Globus pallidus (tissue), 1 donor: Measurements from ENCODE around the gene UBXN11.
A peak's percentile ranks its signal among the peaks of the same experiment; 100 is the strongest.

ENCODE experiments used
- DNase-seq: peaks from one replicate; pipeline ENCODE4 v3.0.0-alpha.2; 2015; ENCODE audit warnings: low spot score

UBXN11 gene, protein sequence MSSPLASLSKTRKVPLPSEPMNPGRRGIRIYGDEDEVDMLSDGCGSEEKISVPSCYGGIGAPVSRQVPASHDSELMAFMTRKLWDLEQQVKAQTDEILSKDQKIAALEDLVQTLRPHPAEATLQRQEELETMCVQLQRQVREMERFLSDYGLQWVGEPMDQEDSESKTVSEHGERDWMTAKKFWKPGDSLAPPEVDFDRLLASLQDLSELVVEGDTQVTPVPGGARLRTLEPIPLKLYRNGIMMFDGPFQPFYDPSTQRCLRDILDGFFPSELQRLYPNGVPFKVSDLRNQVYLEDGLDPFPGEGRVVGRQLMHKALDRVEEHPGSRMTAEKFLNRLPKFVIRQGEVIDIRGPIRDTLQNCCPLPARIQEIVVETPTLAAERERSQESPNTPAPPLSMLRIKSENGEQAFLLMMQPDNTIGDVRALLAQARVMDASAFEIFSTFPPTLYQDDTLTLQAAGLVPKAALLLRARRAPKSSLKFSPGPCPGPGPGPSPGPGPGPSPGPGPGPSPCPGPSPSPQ

DNA sequence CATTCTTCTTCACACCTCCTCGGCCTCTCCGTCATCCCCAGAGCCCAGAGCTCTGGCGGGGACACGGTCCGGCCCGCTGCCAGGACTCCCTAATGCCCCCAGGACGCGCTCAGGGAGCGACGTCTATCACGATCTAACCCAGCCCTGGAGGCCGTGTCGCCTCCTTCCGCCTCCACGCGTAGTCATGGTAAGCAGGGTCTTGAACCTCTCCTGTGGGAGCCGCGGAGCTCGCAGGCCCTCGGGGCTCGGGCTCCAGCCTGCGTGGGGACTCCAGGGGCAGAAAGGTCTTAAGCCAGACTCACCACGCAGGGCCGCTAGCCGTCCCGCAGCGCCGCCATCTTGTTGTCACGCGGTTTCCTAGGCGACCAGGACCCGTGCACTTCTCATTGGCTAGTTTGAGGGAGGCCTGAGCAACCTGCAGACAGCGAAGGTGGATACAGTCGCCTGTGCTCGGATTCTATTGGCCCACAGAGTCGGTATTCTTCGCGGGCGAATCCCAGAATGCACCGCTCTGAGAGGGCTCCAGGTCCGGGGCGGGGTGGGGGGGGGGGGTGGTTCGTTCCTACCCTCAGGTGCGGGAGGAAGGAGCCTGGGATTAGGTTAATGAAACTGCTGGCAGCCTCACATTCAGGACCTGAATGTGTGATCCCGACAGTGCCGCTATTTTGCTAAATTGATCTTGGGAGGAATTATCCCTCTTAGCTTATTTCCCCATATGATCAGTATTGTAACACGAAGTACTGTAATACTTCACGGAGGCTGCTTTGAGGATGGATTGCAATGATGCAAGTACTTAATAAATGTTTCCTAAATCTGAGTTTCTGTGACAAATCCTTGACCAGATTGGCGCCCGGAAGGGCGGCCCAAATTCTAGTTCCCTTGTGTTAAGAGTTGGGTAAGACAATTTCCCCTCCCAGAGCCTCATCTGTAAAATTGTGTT is at the start of gene UBXN11:
Gene UBXN11 (minus strand): TSS at position 347 of the 940 bp plus-strand sequence. CDS start 3,753 bp downstream, outside the sequence.
- DNase-seq, result peak; percentile 66

DNA sequence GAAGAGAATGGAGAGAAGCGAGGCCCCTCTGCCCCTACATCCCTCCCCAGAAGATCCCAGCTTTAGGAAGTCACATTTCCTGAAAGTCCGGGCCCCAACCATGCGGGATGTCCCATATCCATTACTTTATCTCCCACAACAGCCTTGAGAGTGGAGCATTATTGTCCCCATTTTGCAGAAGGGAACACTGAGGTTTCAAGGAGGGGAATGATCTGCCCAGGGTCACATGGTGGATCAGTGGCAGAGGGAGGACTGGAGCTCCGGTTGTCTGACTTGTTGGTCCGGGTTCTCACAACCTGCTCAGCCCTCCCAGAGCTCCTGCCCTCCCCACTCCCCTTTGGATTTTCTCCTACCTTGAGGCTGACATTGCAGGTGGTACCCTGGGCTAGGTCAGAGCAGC is 49.7 kb upstream of the UBXN11 start:
- DNase-seq, result no peak

DNA sequence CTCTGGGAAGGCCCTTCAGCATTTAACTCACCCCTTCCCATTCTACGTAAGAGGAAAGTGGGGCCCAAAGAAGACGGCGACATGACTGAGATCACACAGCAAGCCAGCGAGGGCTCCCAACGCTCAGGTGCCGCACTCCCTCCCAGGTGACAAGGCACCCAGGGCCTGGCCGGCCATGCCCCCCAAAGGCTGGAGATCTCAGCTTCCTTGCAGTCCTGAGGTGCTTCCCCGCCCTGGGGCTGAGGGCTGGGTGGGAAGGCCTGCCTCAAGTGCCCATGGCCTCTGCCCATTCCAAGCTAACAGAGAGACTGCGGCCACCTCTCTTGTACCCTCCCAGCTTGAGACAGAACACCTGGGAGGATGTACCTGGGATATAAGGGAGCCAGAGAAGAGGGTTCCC is 48.5 kb upstream of the UBXN11 start:
- DNase-seq, result no peak

DNA sequence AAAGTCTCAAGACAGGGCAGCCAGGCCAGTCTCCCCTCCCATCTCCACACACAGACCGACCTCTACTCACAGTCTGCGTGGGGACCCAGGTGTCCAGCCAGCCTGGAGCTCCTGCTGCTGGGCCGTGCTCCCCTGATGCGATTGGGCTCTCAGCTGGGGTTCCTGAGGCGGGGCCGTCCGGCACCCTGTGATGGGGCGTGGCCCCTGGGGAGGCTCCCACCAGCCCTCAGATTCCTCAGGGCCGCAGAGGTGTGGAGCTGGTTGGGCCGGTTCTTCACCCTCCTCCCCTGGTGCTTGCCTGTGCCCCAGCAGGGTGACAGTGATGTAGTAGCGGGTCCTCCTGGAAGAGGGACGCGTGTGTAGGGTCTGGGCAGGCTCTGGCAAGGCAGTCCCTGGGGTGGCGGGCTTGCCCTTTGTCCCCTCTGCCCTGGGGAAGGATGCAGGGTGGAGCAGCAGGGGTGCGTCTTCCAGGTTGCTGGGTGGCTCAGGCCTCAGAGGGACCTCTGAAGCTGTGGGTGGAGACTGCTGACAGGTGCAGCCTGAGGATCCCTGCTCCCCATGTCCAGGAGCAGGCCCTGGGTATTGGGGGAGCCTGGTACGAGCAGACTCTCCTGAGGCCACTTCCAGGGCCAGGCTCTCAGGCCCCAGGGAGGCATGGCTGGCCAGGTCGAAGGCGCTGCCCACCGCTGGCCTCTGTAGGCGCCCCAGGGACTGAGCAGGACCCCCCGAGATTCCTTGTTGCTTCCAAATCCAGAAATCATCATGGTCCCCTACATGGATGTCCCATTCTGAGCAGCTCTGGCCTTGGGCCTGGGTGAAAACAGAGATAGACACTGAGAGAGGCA is 47.8 kb upstream of the UBXN11 start, which contains the start of gene CRYBG2:
Gene CRYBG2 (minus strand): TSS at position 155 of the 845 bp plus-strand sequence. CDS start 7,473 bp downstream, outside the sequence.
- DNase-seq, result no peak

DNA sequence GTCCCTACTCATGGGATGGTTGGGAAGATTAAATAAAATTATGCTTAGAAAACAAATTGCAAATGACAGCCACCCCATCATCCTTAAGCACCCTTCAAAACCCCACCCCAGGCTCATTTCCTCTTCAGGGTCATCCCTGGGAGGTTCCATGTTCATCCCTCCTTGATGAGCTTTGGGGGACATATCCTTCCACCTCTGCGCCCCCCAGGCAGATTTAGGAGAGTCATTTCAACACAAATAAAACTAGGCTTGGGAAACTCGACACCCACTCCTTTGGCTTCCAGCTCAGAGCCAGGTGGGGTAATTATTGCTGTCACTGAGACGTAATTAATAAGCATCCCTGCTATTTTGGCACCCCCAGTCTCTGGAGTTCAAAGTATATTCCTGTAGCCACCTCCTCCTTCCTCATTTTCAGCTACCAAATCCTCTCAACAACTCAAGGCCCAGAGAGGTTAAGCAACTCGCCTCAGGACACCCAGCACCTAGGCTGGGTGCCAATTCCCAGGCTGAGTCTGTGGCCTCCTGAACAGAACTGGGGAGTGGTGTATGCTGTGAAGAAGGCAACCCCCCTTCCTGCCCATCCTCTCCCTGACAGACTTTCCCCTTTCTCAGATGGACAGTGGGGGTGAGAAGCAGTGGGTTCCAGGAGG is 46.9 kb upstream of the UBXN11 start:
- no peak for DNase-seq

DNA sequence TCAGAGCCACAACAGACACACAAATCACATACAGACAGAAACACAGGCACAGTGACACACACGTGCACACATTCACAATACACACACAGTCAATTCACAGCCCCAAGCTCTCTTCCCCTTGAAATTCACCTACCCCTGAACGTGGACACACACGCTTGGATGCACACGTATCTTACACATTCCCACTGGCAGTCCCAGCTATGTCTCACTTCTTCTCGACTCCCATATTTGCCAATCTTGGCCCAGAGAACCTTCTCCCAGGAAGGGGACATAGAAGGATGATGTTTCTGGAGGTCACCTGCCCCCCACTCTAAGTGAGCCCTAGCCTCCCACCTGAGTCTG is 45.9 kb upstream of the UBXN11 start:
- DNase-seq, result no peak

DNA sequence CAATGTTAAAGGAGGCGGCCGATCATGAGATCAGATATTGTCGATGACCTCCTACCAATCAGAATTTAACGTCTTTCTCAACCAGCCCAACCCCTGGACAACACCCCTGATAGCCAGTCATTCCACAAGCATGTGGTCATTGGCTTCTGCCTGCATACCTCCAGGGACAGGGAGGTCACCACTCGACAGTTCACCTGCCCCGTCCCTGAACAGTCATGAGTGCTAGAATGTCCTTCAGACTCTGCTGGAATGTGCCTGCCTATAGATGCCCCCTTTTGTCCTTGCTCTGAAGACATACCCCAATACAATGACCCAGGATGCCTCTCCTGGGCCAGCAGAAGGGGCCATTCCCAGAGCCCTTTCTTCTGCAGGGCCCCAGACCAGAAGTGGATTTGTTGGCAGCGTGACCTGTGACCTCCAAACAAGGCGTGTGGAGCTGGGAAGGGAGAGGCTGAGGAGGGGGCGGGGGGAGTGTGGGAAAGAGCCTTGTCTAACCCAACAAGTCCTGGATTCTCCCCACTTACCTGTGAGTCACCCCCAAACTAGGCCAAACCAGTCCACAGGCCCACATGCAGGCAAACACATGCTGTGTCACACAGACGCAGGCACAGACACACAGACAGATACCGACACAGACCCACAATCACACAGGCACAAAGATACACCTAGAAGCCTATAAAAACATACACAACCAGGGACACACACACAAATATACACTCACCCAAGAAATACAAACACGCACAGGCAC is 45.3 kb upstream of the UBXN11 start:
- no peak for DNase-seq

DNA sequence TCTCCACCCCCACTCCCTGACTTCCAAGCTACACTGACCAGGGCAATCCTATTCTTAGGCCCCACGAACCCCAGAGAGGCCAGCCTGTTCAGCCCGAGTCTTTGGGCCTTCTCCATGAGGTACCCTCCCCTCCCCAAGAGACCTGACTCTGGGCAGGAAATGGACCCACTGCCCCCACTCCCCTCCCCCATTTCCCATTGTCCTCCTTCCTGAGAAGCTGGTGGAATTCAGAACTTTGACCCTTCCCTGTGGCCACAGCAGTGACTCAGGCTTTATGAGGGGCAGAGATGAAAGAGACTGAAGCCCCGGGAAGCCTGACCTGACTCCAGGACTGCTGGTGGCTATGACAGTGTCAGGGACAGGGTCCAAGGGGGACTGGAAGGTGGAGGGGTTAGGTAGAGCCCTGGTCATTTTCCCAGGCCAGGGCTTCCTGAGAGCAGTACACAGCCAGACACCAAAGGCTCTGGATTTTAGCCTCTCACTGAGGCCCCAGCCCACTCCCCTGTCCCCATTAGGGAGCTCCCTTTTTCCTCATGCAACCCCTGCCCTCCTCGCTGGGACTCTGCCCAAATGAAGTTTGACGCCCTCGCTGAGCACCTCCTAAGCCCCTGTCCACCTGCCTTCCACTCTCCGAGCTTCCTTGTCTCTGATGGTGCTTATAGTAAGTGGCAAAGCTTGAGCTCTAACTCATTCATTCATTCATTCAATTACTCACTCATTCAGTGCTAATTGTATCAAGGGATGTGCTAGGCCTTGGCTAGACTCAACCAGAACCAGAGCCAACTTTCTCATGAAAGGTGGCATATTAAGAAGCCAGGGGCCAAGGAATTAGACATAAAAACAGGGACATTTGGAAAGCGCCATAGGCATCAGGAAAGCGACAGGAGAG is 44.5 kb upstream of the UBXN11 start:
- DNase-seq, result no peak

DNA sequence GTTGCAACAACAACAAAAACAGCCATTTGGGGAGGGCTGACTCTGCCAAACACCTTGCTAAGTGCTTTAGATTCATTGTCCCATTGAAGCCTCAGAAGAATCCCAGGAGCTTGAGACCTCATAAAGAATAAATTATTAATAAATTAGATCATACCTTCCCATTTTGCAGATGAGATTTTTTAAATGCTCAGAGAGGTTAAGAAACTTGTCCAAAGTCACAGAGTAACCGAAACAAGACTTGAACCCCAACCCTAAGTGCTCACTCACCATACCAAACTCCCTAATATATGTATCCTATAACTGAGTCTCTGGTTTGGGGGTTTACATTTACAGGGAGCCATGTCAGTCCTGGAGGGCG is 43.9 kb upstream of the UBXN11 start:
- DNase-seq, result no peak

DNA sequence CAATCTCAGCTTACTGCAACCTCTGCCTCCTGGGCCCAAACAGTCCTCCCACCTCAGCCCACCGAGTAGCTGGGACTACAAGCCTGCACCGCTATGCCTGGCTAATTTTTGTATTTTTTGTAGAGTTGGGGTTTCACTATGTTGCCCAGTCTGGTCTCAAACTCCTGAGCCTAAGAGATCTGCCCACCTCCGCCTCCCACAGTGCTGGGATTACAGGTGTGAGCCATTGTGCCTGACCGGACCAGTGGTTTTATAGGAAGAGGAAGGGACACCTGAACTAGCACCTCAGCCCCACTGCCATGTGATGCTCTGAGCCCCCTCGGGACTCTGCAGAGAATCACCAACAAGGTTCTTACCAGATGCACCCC is 43.4 kb upstream of the UBXN11 start:
- DNase-seq, result no peak

DNA sequence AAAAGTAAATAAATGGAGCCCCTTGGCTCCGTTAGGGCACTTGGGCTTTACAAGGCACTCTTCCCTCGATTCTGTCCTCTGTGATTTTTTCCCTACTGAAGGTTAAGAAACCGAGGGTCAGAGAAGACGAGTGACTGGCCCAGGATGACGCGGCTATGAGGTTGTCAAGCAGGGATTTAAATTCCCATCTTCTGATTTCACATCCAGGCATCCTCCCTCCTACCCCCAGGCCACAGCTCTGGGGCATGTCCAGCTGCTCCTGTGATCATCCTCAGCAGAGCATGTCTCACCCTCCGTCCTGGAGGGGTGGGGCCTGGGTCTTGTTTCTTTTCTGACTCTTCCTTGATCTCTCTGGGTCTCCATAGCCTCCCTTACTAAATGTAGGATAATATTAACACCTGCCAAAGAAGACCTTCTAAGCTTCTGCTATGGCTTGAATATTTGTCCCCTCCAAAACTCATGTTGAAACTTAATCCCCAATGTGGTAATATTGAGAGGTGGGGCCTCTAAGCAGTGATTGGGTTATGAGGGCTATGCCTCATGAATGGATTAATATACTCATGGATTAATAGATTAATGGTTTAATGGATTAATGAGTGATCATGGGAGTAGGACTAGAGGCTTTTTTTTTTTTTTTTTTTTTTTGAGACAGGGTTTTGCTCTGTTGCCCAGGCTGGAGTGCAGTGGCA is 42.9 kb upstream of the UBXN11 start:
- DNase-seq, result no peak

DNA sequence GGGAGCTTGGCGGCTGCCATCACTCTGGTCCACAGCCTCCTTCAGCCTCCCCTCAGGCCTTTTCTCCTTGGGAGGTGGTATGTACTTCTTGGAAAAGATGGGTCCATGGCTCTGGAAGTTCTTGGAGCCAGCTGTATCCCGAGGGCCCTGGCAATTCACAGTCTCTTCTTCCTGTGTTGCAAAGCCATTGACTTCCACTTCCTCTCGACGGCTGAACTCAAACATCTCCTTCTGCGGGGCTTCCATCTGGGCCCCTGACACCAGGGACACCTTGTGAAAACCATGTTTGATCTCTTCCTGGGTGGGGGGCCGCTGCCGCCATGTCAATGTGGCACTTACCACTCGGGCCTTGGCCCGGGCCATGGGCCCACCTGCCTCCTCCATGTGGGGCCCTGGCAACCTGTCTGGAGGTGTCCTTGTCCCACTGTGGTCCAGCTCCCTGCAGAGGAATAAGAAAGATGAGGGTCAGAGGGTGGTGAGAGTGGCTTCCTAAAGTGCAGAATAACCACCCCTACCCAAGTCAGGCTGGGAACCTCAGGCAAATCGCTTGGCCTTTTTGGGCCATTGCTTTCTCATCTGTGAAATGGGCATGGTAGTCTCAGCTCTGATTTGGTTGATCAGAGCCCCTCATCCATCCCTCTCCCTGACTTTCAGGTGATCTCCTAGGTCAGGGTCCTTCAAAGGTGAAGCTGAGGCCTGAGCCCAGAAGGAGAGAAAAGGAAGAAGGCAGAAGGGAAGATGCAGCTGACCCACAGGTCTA is 40.0 kb upstream of the UBXN11 start:
- DNase-seq, result no peak

DNA sequence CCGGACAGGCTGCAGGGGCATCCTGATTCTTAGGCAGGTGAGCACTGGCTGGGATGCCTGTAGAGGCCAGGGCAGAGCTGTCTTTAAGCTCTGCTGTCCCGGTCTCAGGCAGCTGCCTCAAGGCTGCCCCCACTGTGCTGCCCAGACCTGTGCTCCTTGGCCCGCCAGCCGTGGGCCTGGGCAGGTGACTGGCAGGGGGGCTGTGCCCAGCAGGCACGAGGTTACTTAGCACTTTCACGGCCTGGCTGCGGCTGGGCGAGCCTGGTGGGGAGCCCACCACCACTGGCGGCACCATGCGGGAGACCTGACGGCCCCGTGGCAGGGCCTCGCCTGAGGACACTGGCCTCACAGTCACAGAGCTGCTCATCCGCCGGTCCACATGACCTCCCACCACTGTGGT is 39.3 kb upstream of the UBXN11 start:
- DNase-seq, result no peak

DNA sequence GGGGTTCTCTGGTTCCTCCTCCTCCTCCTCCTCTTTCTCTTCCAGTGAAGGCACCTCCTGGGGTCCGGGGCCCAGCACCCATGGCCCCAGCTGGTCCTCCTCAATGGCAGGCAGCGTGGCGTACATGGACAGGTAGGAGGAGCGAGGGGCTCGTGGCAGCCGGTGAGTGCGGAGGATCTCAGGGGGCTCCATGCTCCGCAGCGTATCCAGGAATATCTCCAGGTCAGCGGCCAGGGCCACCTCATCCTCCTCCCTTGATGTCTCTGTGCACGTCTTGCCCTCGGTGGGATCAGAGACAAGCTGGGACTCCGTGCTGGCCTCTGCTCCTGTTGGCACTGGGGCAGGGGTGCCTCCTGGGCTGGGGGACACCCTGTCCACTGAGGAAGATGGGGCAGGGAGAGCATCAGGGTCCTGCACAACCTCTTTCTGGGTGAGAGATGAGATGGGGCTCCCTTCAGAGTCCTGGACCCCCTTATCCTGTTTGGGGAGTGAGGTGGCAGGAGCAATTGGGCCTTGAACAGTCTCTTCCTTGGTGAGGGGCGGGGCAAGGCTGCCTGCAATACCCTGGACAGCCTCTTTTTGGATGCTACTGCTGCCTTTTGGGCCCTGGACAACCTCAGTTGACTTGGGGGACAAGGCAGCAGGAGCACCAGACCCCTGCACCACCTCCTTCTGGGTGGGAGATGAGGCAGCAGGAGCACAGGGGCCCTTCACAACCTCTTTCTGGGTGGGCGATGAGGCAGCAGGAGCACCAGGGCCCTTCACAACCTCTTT is 37.9 kb upstream of the UBXN11 start:
- no peak for DNase-seq

DNA sequence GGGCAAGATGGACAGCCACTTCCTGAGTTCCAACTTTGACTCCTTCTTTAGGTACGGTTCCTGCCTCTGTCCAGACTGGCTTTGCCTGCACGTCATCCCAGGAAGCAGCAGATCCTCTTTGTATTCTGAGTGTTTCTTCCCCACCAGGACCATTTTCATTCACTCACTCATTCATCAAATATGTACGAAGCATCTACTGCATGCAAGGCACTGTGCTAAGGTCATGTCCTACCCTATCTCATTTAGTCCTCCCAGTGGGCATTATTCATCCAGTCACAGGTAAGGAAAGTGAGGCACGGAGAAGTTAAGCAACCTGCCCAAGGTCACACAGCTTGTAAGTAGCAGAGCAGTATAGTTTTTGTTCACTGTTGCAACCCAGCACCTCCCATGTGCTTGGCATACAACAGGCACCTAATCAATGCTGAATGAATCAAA is 33.6 kb upstream of the UBXN11 start:
- no peak for DNase-seq

DNA sequence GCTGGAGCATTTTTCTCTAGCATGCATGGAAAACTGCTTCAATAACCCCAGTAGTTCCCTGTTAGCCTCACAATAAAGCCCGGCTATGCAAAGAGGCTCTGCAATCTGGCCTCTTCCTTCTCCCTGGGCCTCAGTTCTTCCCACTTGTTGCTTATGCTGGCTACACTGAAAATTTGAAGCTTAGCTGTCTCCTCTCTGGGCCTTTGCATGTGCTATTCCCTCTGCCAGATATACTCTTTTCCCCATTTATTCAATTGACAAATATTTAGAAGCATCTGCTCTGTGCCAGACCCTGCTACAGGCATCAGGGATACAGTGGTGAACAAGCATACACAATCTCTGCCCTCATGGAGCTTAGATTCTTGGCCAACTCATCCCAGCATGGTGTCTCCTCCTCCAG is 32.2 kb upstream of the UBXN11 start:
- no peak for DNase-seq

DNA sequence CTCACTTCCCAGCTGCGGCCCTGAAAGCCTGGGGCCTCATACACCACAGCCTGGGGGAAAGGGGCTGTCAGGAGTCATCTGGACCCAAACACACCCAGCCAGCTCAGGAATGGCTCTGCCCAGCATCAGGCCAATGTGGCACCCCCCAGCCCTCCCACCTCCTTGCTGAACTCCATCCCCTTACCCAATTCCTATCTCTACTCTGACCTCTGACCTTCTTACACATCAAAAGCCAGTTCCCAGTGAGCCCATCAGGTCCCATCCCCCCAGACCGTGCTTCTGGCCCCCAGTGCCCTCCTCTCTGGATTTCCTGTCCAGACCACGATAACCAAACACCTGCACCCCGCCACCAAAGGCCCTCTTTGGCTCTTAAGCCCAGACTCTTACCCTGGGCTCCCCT is 31.2 kb upstream of the UBXN11 start:
- no peak for DNase-seq

DNA sequence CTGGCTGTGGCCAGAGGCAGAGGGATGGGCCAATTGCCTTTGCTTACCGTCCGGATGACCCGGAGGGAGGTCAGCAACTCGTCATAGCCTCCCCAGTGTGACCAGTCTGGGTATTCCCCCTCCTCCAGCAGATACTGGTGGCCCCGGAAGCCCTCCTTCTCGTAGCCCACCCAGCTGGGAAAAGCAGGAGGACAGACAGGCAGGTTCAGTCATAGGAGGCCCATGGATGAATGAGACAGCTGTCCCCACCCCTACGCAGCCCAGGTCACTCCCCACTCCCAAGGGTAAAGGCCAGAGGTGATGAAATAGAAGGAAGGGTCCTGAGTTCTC is 30.7 kb upstream of the UBXN11 start:
- no peak for DNase-seq
